Upper lobe of left lung (tissue), 4 donors: ENCODE data around the gene EVI5.

Experiments
- POLR2A ChIP-seq, 4 donors: fragments of 450-650 bp; IDR thresholded peaks; one replicate each; pipeline ENCODE4 v1.5.1; 2016 to 2017; ENCODE audit warnings: antibody characterized with exemption in 4 of 4, mild to moderate bottlenecking in 2 of 4
- POLR2AphosphoS5 ChIP-seq, 2 donors: sonication (generic); formaldehyde crosslinking; IDR thresholded peaks; one replicate each; pipeline ENCODE4 v1.5.1; 2017; ENCODE audit warnings: antibody characterized with exemption in 2 of 2
- TF ChIP-seq, protein P1 (sequence below), 6 experiments: fragments of 450-650 bp in 4 of 6; fragments of 200-600 bp in 2 of 6; sonication (generic) in 2 of 6; IDR thresholded peaks; one replicate each; pipeline ENCODE4 v1.5.1; 2016 to 2019; ENCODE audit warnings: antibody characterized with exemption in 6 of 6

DNA sequence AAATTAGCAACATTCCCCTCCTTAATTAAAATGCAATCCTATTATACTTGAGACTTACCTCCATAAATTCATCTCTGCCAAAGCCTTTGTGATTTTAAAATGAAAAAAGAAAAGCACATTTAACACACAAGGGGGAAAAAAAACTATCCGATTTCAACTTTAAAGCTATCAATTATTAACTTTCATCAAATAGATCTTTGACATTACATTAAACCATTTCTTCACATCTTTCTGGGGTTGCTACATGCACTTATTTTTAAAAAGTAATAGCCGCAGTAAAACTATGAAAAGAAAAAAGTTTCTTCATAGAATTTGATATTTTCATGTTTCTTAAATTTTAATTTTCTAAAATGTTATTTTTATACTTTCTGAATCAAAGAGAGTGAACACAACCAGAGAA, 71.0 kb downstream of the EVI5 start:
- TF ChIP-seq, protein P1, sequence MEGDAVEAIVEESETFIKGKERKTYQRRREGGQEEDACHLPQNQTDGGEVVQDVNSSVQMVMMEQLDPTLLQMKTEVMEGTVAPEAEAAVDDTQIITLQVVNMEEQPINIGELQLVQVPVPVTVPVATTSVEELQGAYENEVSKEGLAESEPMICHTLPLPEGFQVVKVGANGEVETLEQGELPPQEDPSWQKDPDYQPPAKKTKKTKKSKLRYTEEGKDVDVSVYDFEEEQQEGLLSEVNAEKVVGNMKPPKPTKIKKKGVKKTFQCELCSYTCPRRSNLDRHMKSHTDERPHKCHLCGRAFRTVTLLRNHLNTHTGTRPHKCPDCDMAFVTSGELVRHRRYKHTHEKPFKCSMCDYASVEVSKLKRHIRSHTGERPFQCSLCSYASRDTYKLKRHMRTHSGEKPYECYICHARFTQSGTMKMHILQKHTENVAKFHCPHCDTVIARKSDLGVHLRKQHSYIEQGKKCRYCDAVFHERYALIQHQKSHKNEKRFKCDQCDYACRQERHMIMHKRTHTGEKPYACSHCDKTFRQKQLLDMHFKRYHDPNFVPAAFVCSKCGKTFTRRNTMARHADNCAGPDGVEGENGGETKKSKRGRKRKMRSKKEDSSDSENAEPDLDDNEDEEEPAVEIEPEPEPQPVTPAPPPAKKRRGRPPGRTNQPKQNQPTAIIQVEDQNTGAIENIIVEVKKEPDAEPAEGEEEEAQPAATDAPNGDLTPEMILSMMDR (IDR thresholded peaks at IDR 0.05), result no peak
- TF ChIP-seq POLR2AphosphoS5 (IDR thresholded peaks at IDR 0.05) (no peak), POLR2A (IDR thresholded peaks at IDR 0.05) (no peak)
